CD4-positive, alpha-beta T cell treated with Interleukin-10 for 1 hour (primary cell): ENCODE measurements around the gene PVALB.

Source experiments
- DNase-seq: peaks from one replicate; pipeline ENCODE4 v3.0.0-alpha.2; 2020

PVALB gene

DNA sequence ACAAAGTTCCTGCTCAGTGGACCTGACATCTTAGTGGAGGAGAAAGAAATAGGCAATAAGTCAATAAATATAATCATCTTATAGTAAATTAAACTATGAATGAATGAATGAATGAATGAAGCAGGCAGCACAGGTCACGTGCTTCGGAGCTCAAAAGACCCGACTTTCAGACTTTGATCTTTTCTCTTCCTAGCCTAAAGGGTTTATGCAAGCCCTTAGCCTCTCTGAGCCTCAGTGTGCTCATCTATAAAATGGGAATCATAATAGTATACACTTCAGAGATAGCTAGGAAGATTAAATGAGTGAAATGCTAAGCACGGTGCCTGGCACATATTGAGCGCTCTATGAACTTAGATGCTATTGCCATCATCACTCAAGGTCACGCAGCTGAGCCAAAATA lies 7.5 kb downstream of the PVALB start:
- DNase-seq: no peak

- DNase-seq: no peak
Measured at GRCh38 chr22:36808721-36809344, 8.0 kb downstream of the PVALB start.

- no peak for DNase-seq
Measured at GRCh38 chr22:36807627-36808026, 9.2 kb downstream of the PVALB start.

DNA sequence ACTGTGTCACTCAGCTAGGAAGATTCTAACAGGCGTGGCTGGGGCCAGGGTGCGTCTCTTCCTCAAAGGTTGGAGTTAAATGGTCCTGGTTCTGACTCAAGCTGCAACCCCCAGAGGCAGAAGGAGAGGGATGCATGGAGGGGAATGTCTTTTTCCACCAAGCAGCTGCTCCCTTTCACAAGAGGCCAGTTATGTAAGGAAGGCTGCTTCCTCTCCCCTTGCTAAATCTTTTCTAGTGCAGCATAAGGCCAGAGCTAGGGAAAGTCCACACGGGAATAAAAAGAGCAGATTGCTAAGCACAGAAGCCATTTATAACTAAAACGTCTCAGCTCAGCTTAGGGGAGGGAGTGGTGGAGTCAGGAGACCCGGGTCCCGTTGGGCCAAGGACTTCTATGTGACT lies 10.0 kb downstream of the PVALB start:
- DNase-seq: no peak

- DNase-seq: no peak
Measured at GRCh38 chr22:36803358-36803757, 13.5 kb downstream of the PVALB start.

- DNase-seq: no peak
Measured at GRCh38 chr22:36798674-36799066, 18.2 kb downstream of the PVALB start.

DNA sequence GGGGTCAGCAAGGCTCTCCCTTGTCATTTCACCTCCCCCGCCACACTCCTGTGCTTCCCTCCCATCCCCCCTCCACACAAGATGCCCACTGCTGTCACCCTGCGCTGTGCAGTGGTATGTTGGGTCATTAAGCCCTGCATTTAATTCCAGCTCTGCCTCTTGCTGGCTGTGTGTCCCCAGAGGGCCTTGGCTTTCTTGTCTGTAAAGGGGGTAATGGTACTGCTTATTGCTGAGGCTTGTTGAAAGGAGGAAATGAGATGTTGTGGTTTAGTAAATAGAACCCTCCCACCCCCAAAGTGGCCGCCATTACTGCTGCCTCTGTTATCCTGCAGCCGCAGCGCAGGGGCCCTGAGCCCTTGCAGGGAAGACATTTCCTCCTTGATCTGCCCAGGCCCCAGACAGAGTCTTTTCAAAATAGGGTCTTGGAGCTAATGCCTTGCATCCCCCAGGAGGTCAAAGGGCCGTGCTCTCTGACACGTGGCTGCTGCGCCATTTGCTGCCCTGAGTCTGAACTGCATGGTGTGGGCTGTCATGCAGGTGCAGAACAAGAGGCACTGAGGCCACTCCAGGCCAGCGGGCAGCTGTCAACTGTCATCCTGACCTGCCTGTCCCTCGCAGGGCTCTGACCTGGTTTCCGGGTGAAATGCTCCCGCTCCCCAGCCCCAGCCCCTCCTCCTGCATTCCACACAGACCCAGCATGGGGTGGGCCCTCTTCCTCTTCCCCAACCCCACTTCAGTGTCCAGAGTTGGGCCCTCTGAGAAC lies 18.7 kb downstream of the PVALB start:
- no peak for DNase-seq

DNA sequence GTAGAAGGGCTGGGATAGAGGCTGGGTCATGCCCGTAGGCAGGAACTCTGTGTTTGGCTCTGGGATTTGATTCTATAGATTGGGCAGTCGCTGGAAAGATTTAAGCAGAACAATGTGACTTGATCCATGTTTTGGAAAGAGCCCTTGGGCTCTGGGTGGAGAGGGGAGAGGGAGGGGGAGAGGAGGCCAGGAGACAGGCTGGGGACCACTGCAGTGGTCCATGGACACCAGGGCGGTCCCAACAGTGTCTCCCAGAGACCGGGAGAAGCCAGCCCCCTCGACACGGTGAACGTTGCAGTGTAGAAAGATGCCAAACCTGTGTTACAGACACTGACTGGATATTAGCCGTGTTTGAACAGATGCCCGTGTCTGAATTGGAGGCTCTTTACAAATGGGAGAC lies 19.5 kb downstream of the PVALB start:
- no peak for DNase-seq

DNA sequence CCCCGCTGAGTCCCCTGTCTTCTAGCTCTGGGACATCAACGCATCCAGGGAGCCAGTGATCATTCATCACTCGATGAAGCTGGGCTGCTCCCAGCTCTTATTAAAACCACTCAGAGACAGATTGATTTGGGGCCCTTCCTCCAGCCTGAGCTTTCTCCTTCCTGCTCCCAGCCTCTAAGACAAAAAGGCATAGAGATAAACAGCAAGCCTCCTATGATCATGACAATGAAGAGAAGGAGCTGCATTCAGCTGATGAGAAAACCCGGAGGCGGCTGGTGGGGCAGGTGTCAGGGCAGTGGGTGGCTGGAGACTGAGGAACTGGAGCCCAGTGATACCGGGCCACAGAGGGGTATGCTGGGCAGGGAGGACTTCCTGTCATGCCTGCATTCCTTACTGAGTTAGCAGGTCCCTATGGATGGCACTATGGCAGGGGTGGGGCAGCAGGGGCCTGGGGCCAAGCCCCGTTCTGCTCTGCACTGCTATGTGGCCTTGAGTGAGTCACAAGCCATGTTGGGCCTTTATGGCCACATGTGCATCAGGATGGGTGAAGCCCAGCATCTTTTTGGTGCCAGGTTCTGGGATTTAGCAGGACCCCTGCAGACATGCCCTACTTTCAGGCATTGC lies 20.2 kb downstream of the PVALB start:
- DNase-seq: no peak

DNA sequence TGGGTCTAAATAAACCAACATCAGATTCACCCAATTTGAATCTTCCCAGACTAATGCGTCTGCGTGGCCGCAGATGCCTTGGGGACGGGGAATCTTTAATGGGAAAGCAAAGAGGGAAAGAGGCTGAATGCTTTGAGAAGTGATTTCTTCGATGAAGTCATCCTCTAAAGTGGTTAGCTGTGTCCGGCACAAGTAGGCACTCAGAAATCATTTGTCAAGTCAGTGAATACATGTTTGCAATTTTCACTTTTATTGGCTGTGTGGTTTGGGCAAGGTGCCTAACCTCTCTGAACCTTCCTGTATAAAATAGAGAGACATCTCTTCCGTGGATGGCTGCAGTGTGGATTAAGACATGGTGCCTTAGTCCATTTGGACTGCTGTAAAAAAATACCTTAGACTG lies 21.2 kb downstream of the PVALB start:
- DNase-seq: no peak

GRCh38 chr22:36790648-36791047 lies 26.2 kb downstream of the PVALB start:
- DNase-seq: no peak

- DNase-seq: no peak
Measured at GRCh38 chr22:36787204-36787988, 29.4 kb downstream of the PVALB start.

DNA sequence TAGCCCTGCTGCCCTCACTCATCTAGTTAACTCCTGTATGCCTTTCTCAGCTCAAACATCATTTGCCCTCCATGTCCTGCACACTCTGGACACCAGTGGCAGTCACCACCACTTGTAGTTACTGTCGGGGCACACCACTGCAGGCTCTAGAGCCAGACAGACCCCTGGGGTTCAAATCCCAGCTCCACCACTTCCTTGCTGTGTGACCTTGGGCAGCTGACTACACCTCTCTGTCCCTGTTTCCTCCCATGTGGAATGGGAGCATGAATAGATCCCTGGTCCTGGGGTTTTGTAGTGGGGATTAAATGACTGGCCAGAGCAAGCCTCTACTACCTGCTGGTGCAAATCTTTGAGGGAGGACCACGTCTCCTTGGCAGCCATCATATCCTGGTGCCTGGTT lies 33.1 kb downstream of the PVALB start:
- no peak for DNase-seq

DNA sequence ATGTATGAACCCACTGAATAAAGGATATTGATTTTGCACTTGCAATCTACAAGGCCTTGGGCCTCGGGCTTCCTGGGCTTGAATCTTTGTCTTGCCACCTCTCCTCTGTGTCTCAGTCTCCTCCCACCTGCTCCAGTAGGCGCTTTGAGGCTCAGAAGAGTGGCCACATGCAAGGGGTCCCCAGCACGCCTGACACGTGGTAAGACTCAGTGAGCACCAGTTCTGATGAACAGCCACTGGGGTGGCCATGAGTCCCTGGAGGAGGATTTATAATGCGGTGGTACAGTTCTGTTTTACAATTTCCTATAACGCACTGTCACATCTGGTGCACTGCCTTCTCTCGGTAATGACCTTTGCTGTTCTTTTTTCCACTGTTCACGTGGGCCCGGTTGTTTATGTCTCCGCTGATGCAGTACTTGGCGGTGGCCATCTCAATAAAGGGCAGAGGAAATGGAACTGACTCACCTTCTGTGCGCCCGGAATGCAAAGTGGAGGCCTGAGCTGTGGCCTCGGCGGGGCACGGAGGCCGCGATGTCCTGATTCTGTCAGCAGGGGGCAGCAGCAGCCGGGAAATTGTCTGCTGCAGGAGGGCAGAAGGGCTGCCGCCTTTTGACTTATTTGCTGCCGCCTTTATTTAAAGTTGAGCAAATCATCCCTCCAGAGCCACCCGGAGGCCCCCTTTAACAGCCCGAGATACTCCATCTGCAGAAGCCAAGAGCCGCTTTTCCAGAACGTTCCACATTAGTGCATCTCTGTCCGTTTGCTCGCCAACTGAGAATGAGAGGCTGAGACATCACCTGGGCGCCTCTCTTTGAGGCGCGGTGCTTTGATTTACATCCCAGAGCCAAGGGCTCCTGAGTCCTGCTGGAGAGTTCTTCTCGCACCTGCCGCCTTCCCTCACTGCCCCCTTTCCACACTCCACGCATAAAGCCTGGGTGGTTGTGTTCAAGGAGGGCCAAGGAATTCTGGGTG lies 34.9 kb downstream of the PVALB start:
- DNase-seq: peak; percentile 88

DNA sequence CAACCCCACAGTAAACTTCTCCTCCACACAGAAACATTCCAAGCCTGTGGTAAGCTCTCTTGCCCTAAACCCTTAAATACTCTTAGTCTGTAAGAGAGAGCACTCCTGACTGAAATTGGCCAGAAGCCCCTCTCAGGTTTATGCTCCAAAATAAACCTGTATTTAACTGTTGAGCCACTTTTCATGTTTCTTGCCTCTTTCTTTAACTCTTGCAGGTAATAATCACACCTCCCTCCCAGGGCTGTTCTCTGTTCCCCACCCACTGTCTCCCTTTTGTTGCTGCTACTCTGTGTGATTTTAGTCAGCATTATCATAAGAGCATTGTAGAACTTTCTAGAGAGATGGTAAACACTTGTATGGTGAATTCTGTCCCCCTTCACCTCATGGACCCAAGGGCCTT lies 38.8 kb downstream of the PVALB start:
- no peak for DNase-seq

- no peak for DNase-seq
Measured at GRCh38 chr22:36776722-36777121, 40.1 kb downstream of the PVALB start.

GRCh38 chr22:36775964-36776669 lies 40.7 kb downstream of the PVALB start, which contains the start of gene IFT27:
Gene IFT27 (minus strand): TSS chr22:36776119. CDS start chr22:36775707, 412 bp downstream.
- peak; percentile 100 for DNase-seq

GRCh38 chr22:36775586-36775963 lies 41.3 kb downstream of the PVALB start:
- DNase-seq: peak; percentile 57

GRCh38 chr22:36773935-36774334 lies 42.9 kb downstream of the PVALB start:
- peak; percentile 8 for DNase-seq

DNA sequence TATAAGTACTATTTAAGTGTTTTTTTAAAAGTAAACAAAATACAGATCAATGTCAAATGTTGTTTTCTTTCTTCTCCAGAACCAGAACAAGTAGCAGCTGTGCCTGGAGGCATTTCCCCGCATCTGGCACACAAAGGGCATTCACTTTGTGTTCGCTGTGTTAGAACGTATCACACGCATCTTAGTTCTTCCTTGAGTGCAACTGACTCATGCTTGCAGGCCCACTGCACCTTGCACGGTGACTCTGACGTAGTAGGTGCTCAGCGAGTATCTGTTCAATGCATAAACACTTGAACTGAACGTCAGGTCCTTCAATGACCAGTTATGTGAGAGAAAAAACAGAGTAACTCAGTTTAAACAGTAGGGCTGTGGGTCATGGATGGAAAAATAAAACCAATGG lies 44.4 kb downstream of the PVALB start:
- no peak for DNase-seq

- no peak for DNase-seq
Measured at GRCh38 chr22:36771356-36772063, 45.3 kb downstream of the PVALB start.
